Measurements from ENCODE around the gene PGAP1. TPM values are rescaled to one million over a fixed set of nuclear protein-coding genes. Genes with fewer than 3 reads are reported as not detected.

PGAP1 gene
- total and polyA plus RNA-seq, 2 donors from 2014 or later: 1.9 to 10.1 TPM

DNA sequence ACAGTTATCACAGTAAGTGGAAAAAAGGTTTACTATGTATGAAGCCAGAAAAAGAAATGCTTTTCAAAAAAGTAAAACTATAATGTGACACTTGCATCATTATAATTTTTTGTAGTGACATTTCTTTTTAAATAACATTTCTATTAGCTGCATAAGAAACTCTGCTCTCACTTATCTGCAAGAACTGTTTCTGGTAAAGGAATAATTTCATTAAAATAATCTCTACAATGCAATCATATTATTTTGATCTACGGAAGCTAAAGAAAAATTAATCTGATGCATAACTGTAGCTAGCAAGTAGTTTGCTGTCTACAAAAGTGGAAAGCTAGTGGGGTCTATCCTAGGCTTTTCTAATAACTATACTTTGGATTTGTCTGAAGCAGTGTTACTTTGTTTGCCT lies 50.1 kb downstream of the PGAP1 start:
- no peaks in the 10 kb centered on the region for H3K9me3 ChIP-seq (ENCODE audit: control insufficient read depth in 2 of 3, insufficient read depth in 1 of 3, low read length in 3 of 3)
- H3K4me1 ChIP-seq (ENCODE audit: control insufficient read depth in 2 of 3, insufficient read depth in 2 of 3, low read depth in 1 of 3, low read length in 3 of 3): no peaks in the 10 kb centered on the region
- no peak for DNase-seq
- H3K4me3 ChIP-seq (ENCODE audit: low read length in 3 of 3): no peak overlapping the region
- intact Hi-C loops (cut with DNase I): no loop called here
- TF ChIP-seq, protein P1, sequence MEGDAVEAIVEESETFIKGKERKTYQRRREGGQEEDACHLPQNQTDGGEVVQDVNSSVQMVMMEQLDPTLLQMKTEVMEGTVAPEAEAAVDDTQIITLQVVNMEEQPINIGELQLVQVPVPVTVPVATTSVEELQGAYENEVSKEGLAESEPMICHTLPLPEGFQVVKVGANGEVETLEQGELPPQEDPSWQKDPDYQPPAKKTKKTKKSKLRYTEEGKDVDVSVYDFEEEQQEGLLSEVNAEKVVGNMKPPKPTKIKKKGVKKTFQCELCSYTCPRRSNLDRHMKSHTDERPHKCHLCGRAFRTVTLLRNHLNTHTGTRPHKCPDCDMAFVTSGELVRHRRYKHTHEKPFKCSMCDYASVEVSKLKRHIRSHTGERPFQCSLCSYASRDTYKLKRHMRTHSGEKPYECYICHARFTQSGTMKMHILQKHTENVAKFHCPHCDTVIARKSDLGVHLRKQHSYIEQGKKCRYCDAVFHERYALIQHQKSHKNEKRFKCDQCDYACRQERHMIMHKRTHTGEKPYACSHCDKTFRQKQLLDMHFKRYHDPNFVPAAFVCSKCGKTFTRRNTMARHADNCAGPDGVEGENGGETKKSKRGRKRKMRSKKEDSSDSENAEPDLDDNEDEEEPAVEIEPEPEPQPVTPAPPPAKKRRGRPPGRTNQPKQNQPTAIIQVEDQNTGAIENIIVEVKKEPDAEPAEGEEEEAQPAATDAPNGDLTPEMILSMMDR (IDR thresholded peaks at IDR 0.05; ENCODE audit: borderline replicate concordance, extremely low read depth, insufficient read depth): no peak
- peaks cover 0 to 8% (median 5%) of the 10 kb centered on the region in 3 donors for H3K36me3 ChIP-seq (ENCODE audit: control insufficient read depth in 2 of 3, insufficient read depth in 3 of 3, low read length in 3 of 3)
- no peak for FAIRE-seq
- no peaks in the 10 kb centered on the region for H3K27me3 ChIP-seq (ENCODE audit: control insufficient read depth, insufficient read depth, low read length)
- H3K9ac ChIP-seq (ENCODE audit: low read length in 3 of 3): no peak overlapping the region
- H3K27ac ChIP-seq (ENCODE audit: low read depth in 2 of 2, low read length in 2 of 2): no peak overlapping the region

DNA sequence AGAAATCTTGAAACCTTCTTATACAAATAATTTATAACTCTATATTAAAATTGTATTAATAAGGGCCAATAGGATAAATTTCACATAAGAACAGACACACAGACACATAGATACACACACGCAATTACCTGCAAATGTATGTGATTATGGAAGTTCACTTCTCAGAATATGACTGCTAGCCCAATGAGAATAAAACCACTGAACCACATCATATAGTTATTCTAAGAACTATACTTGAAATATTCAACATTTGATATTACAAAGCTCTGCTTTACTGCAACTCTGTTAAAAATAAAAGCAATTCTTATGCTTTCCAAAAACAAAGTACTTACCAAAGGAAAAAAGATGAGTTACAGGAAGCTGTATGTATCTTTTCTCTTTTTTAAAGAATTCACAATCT lies 51.1 kb downstream of the PGAP1 start:
- intact Hi-C loops (cut with DNase I): no loop called here
- H3K4me1 ChIP-seq (ENCODE audit: control insufficient read depth in 2 of 3, insufficient read depth in 2 of 3, low read depth in 1 of 3, low read length in 3 of 3): no peaks in the 10 kb centered on the region
- TF ChIP-seq, protein P1 (IDR thresholded peaks at IDR 0.05; ENCODE audit: borderline replicate concordance, extremely low read depth, insufficient read depth): no peak
- peaks cover 0 to 8% (median 5%) of the 10 kb centered on the region in 3 donors for H3K36me3 ChIP-seq (ENCODE audit: control insufficient read depth in 2 of 3, insufficient read depth in 3 of 3, low read length in 3 of 3)
- DNase-seq (no peak), FAIRE-seq (no peak)
- H3K27me3 ChIP-seq (ENCODE audit: control insufficient read depth, insufficient read depth, low read length): no peaks in the 10 kb centered on the region
- H3K27ac ChIP-seq (ENCODE audit: low read depth in 2 of 2, low read length in 2 of 2): no peak overlapping the region
- no peaks in the 10 kb centered on the region for H3K9me3 ChIP-seq (ENCODE audit: control insufficient read depth in 2 of 3, insufficient read depth in 1 of 3, low read length in 3 of 3)
- no peak overlapping the region for H3K9ac ChIP-seq (ENCODE audit: low read length in 3 of 3)
- H3K4me3 ChIP-seq (ENCODE audit: low read length in 3 of 3): no peak overlapping the region

DNA sequence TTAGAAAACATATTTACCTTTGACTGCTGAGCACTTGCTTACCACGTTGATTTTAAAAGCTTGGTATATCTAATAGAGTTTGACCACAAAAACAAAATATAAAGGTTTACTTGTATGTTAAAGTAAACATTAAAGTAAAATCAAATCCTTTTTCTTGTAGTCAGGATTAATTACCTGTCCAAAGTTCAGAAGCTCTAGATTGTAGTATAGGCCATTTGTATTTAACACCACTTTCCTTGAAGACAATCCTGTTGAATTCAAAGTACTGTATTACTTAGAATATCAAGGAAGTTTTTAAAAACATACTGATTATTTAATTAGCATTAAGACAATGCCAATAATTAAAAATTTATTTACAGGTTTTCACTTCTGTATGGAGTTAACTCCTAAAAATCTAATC lies 53.0 kb downstream of the PGAP1 start:
- Histone ChIP-seq H3K9ac (ENCODE audit: low read length in 3 of 3) (no peak overlapping the region), H3K9me3 (ENCODE audit: control insufficient read depth in 2 of 3, insufficient read depth in 1 of 3, low read length in 3 of 3) (no peaks in the 10 kb centered on the region), H3K27ac (ENCODE audit: low read depth in 2 of 2, low read length in 2 of 2) (no peak overlapping the region), H3K4me1 (ENCODE audit: control insufficient read depth in 2 of 3, insufficient read depth in 2 of 3, low read depth in 1 of 3, low read length in 3 of 3) (no peaks in the 10 kb centered on the region), H3K36me3 (ENCODE audit: control insufficient read depth in 2 of 3, insufficient read depth in 3 of 3, low read length in 3 of 3) (peaks cover 0 to 4% (median 2%) of the 10 kb centered on the region in 3 donors), H3K27me3 (ENCODE audit: control insufficient read depth, insufficient read depth, low read length) (no peaks in the 10 kb centered on the region), H3K4me3 (ENCODE audit: low read length in 3 of 3) (no peak overlapping the region)
- FAIRE-seq (no peak), DNase-seq (no peak)
- TF ChIP-seq, protein P1 (IDR thresholded peaks at IDR 0.05; ENCODE audit: borderline replicate concordance, extremely low read depth, insufficient read depth): no peak
- intact Hi-C loops (cut with DNase I): no loop called here

DNA sequence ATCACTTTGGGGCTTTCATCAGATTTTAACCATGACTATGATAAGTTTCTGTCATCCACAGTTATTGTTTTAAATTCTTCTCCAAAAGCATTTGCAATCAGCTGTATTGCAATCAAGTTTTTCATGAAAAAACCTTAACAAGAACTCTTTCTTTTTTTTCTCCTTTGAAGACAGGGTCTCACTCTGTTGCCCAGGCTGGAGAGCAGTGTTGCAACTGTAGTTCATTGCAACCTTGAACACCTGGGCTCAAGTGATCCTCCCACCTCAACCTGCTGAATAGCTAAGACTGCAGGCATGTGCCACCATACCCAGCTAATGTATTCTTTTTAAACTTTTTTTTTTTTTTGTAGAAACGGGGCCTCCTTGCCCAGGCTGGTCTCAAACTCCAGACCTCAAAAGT lies 71.9 kb downstream of the PGAP1 start:
- no peak for DNase-seq
- Histone ChIP-seq H3K27ac (ENCODE audit: low read depth in 2 of 2, low read length in 2 of 2) (no peak overlapping the region), H3K4me1 (ENCODE audit: control insufficient read depth in 2 of 3, insufficient read depth in 2 of 3, low read depth in 1 of 3, low read length in 3 of 3) (no peaks in the 10 kb centered on the region), H3K36me3 (ENCODE audit: control insufficient read depth in 2 of 3, insufficient read depth in 3 of 3, low read length in 3 of 3) (no peaks in the 10 kb centered on the region), H3K9me3 (ENCODE audit: control insufficient read depth in 2 of 3, insufficient read depth in 1 of 3, low read length in 3 of 3) (peaks cover 0 to 4% (median 0%) of the 10 kb centered on the region in 3 donors), H3K4me3 (ENCODE audit: low read length in 3 of 3) (no peak overlapping the region), H3K9ac (ENCODE audit: low read length in 3 of 3) (no peak overlapping the region), H3K27me3 (ENCODE audit: control insufficient read depth, insufficient read depth, low read length) (no peaks in the 10 kb centered on the region)
- TF ChIP-seq, protein P1 (IDR thresholded peaks at IDR 0.05; ENCODE audit: borderline replicate concordance, extremely low read depth, insufficient read depth): no peak
- no peak for FAIRE-seq
- intact Hi-C loops (cut with DNase I): no loop called here

Measured in kidney (tissue), 14 donors.